Osteoblast (primary cell): ENCODE results near the gene ASPRV1. TPM values are rescaled to one million over a fixed set of nuclear protein-coding genes. Genes with fewer than 3 reads are reported as not detected.

Source experiments
- DNase-seq: peaks from one replicate; pipeline ENCODE4 v3.0.0; 2011; ENCODE audit warnings: low spot score, mixed read lengths; ENCODE audit not compliant: insufficient read length; ENCODE audit errors: missing footprints
- H2AFZ ChIP-seq: 2 replicates; pipeline ENCODE4 v1.6.0; 2011; ENCODE audit warnings: mild to moderate bottlenecking, low read length
- H3K27ac ChIP-seq: 2 replicates; pipeline ENCODE4 v1.5.1; 2011; ENCODE audit warnings: mild to moderate bottlenecking, low read depth, low read length, moderate library complexity
- H3K27me3 ChIP-seq: 2 replicates; pipeline ENCODE4 v1.6.0; 2012; ENCODE audit warnings: mild to moderate bottlenecking, control low read depth, inconsistent platforms, low read length, moderate library complexity; ENCODE audit not compliant: insufficient read depth
- H3K36me3 ChIP-seq: 2 replicates; pipeline ENCODE4 v1.5.1; 2011; ENCODE audit warnings: mild to moderate bottlenecking, low read length, control low read depth, moderate library complexity; ENCODE audit not compliant: insufficient read depth
- H3K4me1 ChIP-seq: 2 replicates; pipeline ENCODE4 v1.5.1; 2011; ENCODE audit warnings: mild to moderate bottlenecking, low read length, control low read depth, moderate library complexity; ENCODE audit not compliant: insufficient read depth
- H3K4me2 ChIP-seq: 2 replicates; pipeline ENCODE4 v1.6.0; 2011; ENCODE audit warnings: mild to moderate bottlenecking, low read length; ENCODE audit not compliant: insufficient read depth
- H3K4me3 ChIP-seq: fragments of 200-600 bp; sonication (generic); 3 replicates; pipeline ENCODE4 v1.5.1; 2012; ENCODE audit warnings: mild to moderate bottlenecking, low read length, inconsistent platforms; ENCODE audit not compliant: insufficient read depth
- H3K79me2 ChIP-seq: 2 replicates; pipeline ENCODE4 v1.6.0; 2012; ENCODE audit warnings: mild to moderate bottlenecking, low read length, control low read depth, inconsistent platforms; ENCODE audit not compliant: insufficient read depth
- H3K9me3 ChIP-seq: 2 replicates; pipeline ENCODE4 v1.5.1; 2011; ENCODE audit warnings: low read depth, low read length, control low read depth
- H4K20me1 ChIP-seq: 2 replicates; pipeline ENCODE4 v1.6.0; 2012; ENCODE audit warnings: mild to moderate bottlenecking, low read length, control low read depth; ENCODE audit not compliant: insufficient read depth
- CTCF ChIP-seq: IDR thresholded peaks from 2 replicates; pipeline ENCODE4 v1.5.1; 2011; ENCODE audit warnings: mild to moderate bottlenecking, low read depth, low read length, moderate library complexity; ENCODE audit errors: extremely low read depth
- total RNA-seq: library from RNA; depleted of rRNA; stranded (reverse); fragments of >200 nt; gene quantifications from 2 replicates; pipeline ENCODE4 v1.2.3, GENCODE V29; 2012

ASPRV1 gene
- total RNA-seq, 1 donor, result 0.72 TPM

GRCh38 chr2:69965756-69966445 lies 4.5 kb upstream of the ASPRV1 start:
- H3K27ac ChIP-seq, result no peak overlapping the region
- no peaks in the 10 kb centered on the region for H3K9me3 ChIP-seq
- TF ChIP-seq CTCF, result no peak

GRCh38 chr2:69964353-69964841 lies 3.0 kb upstream of the ASPRV1 start:
- no peaks in the 10 kb centered on the region for H3K4me1 ChIP-seq
- H3K27ac ChIP-seq, result no peak overlapping the region
- no peaks in the 10 kb centered on the region for H3K27me3 ChIP-seq
- no peaks in the 10 kb centered on the region for H4K20me1 ChIP-seq
- no peaks in the 10 kb centered on the region for H3K9me3 ChIP-seq
- H3K4me3 ChIP-seq, result no peak overlapping the region
- no peak overlapping the region for H2AFZ ChIP-seq
- no peaks in the 10 kb centered on the region for H3K36me3 ChIP-seq
- no peak for TF ChIP-seq CTCF
- H3K4me2 ChIP-seq, result no peak overlapping the region
- H3K79me2 ChIP-seq, result no peaks in the 10 kb centered on the region
- no peak for DNase-seq

More at GRCh38 chr2:69965756-69966445, 4.5 kb upstream of the ASPRV1 start:
- no peak overlapping the region for H3K4me2 ChIP-seq
- no peaks in the 10 kb centered on the region for H3K36me3 ChIP-seq
- no peaks in the 10 kb centered on the region for H3K79me2 ChIP-seq
- H3K4me1 ChIP-seq, result no peaks in the 10 kb centered on the region
- no peak for DNase-seq
- no peaks in the 10 kb centered on the region for H4K20me1 ChIP-seq
- H2AFZ ChIP-seq, result no peak overlapping the region
- no peak overlapping the region for H3K4me3 ChIP-seq
- H3K27me3 ChIP-seq, result no peaks in the 10 kb centered on the region

- Histone ChIP-seq H3K27ac (no peak overlapping the region), H3K27me3 (peaks cover 9% of the 10 kb centered on the region), H3K4me3 (no peak overlapping the region), H3K4me1 (no peaks in the 10 kb centered on the region), H4K20me1 (no peaks in the 10 kb centered on the region), H3K9me3 (no peaks in the 10 kb centered on the region), H2AFZ (no peak overlapping the region), H3K36me3 (no peaks in the 10 kb centered on the region), H3K4me2 (no peak overlapping the region), H3K79me2 (no peaks in the 10 kb centered on the region)
- TF ChIP-seq CTCF, result no peak
- no peak for DNase-seq
These were observed 1.7 kb upstream of the ASPRV1 start for GRCh38 chr2:69962986-69963730.

- Histone ChIP-seq H3K4me3 (no peak overlapping the region), H4K20me1 (no peaks in the 10 kb centered on the region), H3K4me1 (no peaks in the 10 kb centered on the region), H3K27me3 (peaks cover 22% of the 10 kb centered on the region), H3K36me3 (no peaks in the 10 kb centered on the region), H3K79me2 (no peaks in the 10 kb centered on the region), H3K4me2 (no peak overlapping the region), H2AFZ (no peak overlapping the region), H3K27ac (no peak overlapping the region), H3K9me3 (no peaks in the 10 kb centered on the region)
- TF ChIP-seq CTCF, result no peak
- DNase-seq, result no peak
These were observed 610 bp downstream of the ASPRV1 start for GRCh38 chr2:69960821-69961220.
